Activated CD4-positive, alpha-beta T cell treated with anti-CD3 and anti-CD28 coated beads, Interleukin-2, amount 50 U/mL, for 1 hour (primary cell): ENCODE measurements around the gene ANKRD61.
"Not testable (repeated sequence)": the region's sequence is repeated elsewhere in the genome, so short reads cannot be mapped to it uniquely, and the experiment has no call there.

Experiments
- DNase-seq: peaks from one replicate; pipeline ENCODE4 v3.0.0-alpha.2; 2020

The ANKRD61 gene

DNA sequence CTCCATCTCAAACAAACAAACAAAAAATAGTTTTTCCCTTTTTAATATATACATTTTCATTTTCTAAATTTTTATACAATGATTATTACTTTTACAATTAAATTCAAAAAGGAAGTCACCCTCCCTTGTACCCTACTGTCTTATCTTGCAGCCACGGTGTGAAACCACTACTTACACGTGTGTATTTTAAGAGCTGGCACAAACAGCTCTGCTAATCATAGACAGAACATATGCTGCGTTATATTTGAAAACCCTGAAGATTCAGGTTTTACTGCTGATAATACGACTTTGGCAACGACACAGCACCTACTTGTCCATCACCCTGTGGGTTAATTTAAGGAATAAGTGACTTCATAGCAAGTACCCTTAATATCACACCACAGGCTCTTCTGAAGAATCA, 991 bp downstream of the ANKRD61 start:
- DNase-seq, result no peak

DNA sequence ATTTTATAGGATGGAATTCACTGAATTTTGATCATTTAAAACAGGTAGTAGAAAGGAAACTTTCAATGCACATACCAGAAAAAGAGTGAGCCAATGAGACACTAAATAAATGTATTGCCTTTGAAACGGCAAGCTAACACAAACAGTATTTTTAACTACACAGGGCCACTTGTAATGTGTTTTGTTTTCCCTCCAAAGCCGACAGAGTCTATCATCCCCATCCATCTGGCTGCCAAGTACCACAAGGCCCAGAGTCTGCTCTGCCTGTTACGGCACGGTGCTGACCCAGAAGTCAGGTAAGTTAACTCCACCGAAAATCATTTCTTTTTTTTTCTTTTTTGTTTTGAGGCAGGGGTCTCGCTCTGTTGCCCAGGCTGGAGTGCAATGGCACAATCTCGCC, 1.5 kb downstream of the ANKRD61 start:
- no peak for DNase-seq

DNA sequence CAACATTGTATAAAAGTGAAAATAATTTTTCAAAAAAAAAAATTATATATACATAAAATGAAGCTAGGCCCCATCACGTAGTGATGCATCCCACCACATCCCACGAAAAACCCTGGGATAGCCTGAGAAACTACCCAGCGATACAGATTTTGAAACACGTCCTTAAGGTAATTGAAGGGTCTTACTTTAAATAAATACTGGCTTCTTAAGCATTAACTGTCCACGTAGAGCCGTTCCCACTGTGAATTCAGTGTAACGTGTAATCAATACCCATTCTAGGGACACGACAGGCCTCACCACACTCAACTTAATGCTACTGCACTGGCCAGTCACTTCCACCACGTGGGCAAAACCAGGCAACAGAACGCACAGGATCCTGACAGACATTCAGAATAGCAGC, 4.0 kb downstream of the ANKRD61 start:
- DNase-seq, result no peak

DNA sequence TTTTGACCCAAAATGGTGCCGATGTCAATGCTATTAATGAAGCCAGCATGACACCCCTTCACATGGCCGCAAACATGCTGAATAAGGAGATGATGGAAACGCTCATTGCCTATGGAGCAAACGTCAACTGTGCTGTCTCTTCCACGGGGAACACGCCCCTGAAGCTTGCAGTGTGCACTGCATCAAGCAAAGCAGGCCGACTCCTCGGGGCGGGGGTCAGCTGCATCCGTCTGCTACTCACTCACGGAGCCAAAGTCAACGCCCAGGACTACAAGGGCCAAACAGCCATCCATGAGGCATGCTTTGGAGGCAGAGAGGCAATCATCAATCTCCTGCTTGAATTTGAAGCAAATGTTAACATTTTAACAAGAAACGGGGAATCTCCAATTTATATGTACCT, 4.5 kb downstream of the ANKRD61 start:
- DNase-seq, result no peak

DNA sequence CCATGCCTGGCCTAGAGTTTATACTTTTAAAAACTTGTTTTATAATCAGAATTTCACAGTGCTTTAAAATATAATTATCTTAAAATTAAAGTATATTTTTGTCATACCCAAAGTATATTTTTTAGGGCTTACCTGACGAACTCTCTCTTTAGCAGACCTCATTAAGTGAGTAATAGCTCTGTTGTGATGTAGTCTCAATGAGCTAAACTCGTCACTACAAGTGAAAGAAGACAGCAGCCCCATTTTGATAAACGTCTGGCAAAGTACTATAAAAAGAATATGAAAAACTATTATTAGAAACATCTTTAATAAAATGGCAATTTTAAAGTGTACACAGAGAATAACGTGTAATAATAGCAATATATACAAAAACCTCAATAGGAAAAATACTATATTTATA, 18.6 kb downstream of the ANKRD61 start:
- DNase-seq, result no peak

DNA sequence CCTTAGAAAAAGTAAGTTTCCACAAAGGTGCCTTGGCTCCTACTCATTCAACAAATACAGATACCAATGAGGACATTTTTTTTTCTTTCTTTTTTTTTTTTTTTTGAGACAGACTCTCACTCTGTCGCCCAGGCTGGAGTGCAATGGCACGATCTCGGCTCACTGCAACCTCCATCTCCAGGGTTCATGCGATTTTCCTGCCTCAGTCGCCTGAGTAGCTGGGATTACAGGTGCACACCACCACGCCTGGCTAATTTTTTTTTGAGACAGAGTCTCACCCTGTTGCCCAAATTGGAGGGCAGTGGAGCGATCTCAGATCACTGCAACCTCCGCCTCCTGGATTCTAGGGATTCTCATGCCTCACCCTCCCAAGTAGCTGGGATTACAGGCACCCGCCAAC, 20.0 kb downstream of the ANKRD61 start:
- DNase-seq, result not testable (repeated sequence)

DNA sequence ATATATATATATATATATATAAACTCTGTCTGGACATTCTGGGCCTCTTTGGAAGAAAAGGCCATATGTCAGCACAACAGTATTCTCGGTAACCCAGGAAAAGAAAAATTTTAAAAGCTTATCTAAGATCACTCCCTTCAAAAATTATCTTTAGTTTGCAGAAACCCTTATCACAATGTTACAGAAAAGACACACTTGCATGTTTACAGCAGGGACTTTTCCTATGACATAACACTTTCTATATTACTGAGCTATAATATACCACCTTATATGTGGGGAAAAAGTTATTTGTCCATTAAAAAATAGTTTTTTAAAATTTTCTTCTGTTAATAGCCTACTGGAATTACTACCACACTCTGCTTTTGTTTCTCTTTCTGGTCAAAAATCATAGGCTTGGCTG, 25.4 kb downstream of the ANKRD61 start:
- no peak for DNase-seq

DNA sequence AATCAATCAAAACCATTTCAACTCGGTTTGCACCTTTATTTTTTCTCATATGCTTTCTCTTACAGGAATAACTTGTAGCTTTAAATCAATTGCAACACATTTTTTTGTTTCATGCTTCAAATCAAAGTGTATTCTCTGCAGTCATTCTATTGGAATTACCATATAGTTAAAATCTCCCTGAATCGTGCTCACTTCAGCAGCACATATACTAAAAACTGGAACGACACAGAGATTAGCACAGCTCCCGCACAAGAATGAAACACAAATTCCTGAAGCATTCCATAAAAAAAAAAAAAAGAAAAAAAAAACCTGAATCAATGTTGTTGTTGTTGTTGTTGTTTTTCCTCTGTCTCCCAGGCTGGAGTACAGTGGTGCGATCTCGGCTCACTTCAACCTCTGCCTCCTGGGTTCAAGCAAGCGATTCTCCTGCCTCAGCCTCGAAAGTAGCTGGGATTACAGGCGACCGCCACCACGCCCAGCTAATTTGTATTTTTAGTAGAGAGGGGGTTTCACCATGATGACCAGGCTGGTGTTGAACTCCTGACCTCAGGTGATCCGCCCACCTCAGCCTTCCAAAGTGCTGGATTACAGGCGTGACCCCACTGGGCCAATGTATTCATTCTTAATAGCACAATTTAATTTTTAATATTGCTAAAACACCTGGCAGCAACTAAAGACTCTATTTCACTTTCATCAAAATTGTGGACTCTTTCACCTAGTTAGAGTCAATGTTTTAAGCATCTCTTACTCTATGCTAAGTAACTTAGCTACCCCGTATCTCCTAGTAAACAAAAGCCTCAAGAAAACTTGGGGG, 26.3 kb downstream of the ANKRD61 start:
- DNase-seq, result no peak

DNA sequence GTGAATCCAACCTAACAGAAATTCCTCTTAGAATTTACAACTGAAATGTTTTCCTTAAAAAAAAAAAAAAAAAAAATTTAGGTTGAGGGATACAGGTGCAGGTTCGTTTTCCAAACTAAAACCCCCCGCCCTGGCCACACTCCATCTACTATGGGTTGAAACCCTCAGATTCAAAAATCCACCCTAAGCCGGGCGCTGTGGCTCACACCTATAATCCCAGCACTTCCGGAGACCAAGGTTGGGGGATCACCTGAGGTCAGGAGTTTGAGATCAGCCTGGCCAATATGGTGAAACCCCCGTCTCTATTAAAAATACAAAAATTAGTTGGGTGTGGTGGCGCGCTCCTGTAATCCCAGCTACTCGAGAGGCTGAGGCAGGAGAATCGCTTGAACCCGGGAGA, 28.8 kb downstream of the ANKRD61 start:
- DNase-seq, result not testable (repeated sequence)

DNA sequence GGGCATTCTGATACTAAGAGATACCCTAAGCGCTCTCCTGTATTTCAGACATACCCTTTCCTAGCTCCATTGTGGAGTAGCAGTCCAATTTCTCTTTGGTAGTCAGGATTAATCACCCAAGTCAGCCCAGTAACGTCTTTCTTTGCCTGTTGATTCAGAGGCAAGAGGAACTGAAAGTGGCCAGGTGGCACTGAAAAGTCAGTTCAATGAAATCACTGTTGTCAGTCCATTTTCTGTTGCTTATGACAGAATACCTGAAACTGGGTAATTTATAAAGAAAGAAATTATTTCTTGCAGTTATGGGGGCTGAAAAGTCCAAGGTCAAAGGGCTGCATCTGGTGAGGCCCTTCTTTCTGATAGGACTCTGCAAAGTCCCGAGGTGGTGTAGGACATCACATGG, 40.2 kb downstream of the ANKRD61 start:
- DNase-seq, result no peak

DNA sequence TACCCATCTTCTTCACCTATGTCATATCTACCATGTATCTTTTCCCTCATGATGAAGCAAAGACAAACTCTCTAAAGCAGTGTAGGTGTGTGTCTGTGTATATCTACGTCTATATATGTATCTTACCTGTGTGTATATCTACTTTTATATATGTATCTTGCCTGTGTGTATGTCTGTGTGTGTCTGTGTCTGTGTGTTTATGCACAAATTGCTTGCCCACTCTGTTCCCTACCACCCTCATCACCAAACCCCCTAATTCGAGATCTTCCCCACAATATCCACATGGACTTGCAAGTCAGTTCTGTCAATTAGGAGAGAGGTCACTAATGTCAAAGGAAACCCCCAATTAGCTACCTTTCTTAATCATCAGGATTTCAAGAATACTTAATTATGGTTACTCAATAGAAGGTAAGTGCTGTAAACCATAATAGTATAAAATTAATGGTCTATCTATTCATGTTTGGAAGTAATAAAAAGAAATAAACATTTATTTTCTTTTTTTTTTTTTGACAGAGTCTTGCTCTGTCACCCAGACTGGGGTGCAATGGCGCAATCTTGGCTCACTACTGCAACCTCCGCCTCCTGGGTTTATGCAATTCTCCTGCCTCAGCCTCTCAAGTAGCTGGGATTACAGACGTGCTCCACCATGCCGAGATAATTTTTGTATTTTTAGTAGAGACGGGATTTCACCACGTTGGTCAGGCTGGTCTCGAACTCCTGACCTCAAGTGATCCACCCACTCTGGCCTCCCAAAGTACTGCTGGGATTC, 43.6 kb downstream of the ANKRD61 start:
- DNase-seq, result no peak

DNA sequence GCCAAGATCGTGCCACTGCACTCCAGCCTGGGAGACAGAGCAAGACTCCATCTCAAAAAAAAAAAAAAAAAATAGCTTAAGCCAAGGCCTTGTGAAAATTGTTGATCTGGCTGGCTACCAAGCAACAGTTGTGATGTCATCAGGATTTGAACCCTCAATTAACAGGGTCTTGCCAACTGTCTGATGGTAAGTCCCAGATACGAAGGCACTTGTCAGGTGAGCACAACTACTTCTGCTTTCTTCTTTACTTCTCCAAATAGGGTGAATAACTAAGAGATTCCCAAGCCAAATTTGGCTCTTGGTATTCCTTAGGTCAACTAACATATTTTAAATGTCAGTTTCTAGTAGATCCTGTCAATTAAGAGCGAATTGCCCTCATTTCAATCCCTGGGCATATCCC, 47.4 kb downstream of the ANKRD61 start:
- DNase-seq, result no peak

DNA sequence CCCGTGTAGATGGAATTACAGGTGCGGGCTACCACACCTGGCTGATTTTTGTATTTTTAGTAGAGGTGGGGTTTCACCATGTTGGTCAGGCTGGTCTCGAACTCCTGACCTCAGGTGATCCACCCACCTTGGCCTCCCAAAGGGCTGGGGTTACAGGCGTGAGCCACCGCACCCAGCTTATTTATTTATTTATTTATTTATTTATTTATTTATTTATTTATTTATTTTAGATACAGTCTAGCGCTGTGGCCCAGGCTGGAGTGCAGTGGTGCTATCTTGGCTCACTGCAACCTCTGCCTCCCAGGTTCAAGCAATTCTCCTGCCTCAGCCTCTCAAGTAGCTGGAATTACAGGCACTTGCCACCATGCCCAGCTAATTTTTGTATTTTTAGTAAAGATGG, 51.9 kb downstream of the ANKRD61 start:
- DNase-seq, result not testable (repeated sequence)
